ENCODE measurements around the gene ATG13.

Gene ATG13

DNA sequence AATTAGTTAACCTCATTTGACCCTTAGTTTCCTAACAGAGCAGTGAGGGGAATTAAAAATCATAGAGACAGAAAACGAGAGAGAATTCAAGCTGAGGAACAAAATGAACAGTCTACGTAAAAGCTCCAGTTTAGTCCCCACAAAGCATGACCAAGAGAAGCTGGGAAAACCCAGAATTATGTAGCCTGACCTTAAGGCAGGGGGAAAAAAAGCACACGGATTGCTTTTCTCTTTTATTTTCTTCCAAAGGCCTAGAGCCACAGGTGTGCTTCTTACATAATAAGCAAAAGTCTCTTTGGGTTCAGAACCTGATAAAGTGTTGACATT is 23.0 kb upstream of the ATG13 start:
- TF ChIP-seq SIN3A (IDR thresholded peaks at IDR 0.05; ENCODE audit: borderline replicate concordance, insufficient read depth, low read length) (no peak), TAF1 (IDR thresholded peaks at IDR 0.05; ENCODE audit: borderline replicate concordance, insufficient read depth, low read length) (no peak), FOXP2 (optimal IDR thresholded peaks at IDR 0.05; ENCODE audit: borderline replicate concordance, extremely low read depth, extremely low read length, insufficient read depth) (no peak), POLR2AphosphoS5 (IDR thresholded peaks at IDR 0.05; ENCODE audit: low read depth, low read length) (no peak)
- TF ChIP-seq, protein P1, sequence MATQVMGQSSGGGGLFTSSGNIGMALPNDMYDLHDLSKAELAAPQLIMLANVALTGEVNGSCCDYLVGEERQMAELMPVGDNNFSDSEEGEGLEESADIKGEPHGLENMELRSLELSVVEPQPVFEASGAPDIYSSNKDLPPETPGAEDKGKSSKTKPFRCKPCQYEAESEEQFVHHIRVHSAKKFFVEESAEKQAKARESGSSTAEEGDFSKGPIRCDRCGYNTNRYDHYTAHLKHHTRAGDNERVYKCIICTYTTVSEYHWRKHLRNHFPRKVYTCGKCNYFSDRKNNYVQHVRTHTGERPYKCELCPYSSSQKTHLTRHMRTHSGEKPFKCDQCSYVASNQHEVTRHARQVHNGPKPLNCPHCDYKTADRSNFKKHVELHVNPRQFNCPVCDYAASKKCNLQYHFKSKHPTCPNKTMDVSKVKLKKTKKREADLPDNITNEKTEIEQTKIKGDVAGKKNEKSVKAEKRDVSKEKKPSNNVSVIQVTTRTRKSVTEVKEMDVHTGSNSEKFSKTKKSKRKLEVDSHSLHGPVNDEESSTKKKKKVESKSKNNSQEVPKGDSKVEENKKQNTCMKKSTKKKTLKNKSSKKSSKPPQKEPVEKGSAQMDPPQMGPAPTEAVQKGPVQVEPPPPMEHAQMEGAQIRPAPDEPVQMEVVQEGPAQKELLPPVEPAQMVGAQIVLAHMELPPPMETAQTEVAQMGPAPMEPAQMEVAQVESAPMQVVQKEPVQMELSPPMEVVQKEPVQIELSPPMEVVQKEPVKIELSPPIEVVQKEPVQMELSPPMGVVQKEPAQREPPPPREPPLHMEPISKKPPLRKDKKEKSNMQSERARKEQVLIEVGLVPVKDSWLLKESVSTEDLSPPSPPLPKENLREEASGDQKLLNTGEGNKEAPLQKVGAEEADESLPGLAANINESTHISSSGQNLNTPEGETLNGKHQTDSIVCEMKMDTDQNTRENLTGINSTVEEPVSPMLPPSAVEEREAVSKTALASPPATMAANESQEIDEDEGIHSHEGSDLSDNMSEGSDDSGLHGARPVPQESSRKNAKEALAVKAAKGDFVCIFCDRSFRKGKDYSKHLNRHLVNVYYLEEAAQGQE (IDR thresholded peaks at IDR 0.05; ENCODE audit: insufficient read depth in 1 of 2, low read depth in 2 of 2, low read length in 2 of 2) = no peak

DNA sequence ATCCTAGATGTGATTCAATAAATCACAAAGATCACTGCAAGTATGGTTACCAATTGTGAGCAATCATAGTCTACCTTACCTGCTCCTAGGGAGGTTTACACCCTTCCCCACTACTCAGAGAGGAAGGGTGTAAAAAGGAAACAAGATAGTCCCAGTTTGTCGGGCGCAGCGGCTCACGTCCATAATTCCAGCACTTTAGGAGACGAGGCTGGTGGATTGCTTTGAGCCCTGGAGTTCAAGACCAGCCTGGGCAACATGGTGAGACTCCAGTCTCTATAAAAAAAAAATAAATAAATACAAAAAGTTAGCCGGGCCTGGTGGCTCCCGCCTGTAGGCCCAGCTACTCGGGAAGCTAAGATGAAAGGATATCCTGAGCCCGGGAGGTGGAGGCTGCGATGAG is 22.6 kb upstream of the ATG13 start:
- TF ChIP-seq POLR2AphosphoS5 (IDR thresholded peaks at IDR 0.05; ENCODE audit: low read depth, low read length) (no peak), TAF1 (IDR thresholded peaks at IDR 0.05; ENCODE audit: borderline replicate concordance, insufficient read depth, low read length) (no peak)

- TF ChIP-seq, protein P1 (IDR thresholded peaks at IDR 0.05; ENCODE audit: insufficient read depth in 1 of 2, low read depth in 2 of 2, low read length in 2 of 2) = no peak
- TF ChIP-seq SIN3A (IDR thresholded peaks at IDR 0.05; ENCODE audit: borderline replicate concordance, insufficient read depth, low read length) = no peak
Measured at GRCh38 chr11:46597155-46597554, 20.2 kb upstream of the ATG13 start.

- TF ChIP-seq, protein P1 (IDR thresholded peaks at IDR 0.05; ENCODE audit: insufficient read depth in 1 of 2, low read depth in 2 of 2, low read length in 2 of 2) = no peak
- no peak for TF ChIP-seq TAF1 (IDR thresholded peaks at IDR 0.05; ENCODE audit: borderline replicate concordance, insufficient read depth, low read length)
- TF ChIP-seq FOXP2 (optimal IDR thresholded peaks at IDR 0.05; ENCODE audit: borderline replicate concordance, extremely low read depth, extremely low read length, insufficient read depth) = no peak
- no peak for TF ChIP-seq SIN3A (IDR thresholded peaks at IDR 0.05; ENCODE audit: borderline replicate concordance, insufficient read depth, low read length)
Measured at GRCh38 chr11:46597609-46598219, 19.6 kb upstream of the ATG13 start.

GRCh38 chr11:46599340-46600193 is 17.8 kb upstream of the ATG13 start:
- TF ChIP-seq SIN3A (IDR thresholded peaks at IDR 0.05; ENCODE audit: borderline replicate concordance, insufficient read depth, low read length) (no peak), FOXP2 (optimal IDR thresholded peaks at IDR 0.05; ENCODE audit: borderline replicate concordance, extremely low read depth, extremely low read length, insufficient read depth) (no peak), TAF1 (IDR thresholded peaks at IDR 0.05; ENCODE audit: borderline replicate concordance, insufficient read depth, low read length) (no peak), POLR2AphosphoS5 (IDR thresholded peaks at IDR 0.05; ENCODE audit: low read depth, low read length) (no peak)
- TF ChIP-seq, protein P1 (IDR thresholded peaks at IDR 0.05; ENCODE audit: insufficient read depth in 1 of 2, low read depth in 2 of 2, low read length in 2 of 2) = no peak

Data from PFSK-1 (cell line).